Breast epithelium (tissue), 4 donors: Measurements from ENCODE around the gene UNK. TPM values are rescaled to one million over a fixed set of nuclear protein-coding genes. Genes with fewer than 3 reads are reported as not detected.

Experiments used
- DNase-seq, 2 donors: peaks; one replicate each; pipeline ENCODE4 v3.0.0-alpha.2; 2019; ENCODE audit warnings: low spot score in 2 of 2
- H3K27ac ChIP-seq, 2 donors: fragments of 200-600 bp; sonication (generic) in 1 of 2; one replicate each; pipeline ENCODE4 v1.5.1; 2016 to 2019; ENCODE audit warnings: mild to moderate bottlenecking in 1 of 2
- H3K27me3 ChIP-seq, 2 donors: fragments of 200-600 bp; sonication (generic) in 1 of 2; one replicate each; pipeline versions ENCODE4 v1.5.1 to v1.6.0; 2017 to 2019; ENCODE audit warnings: control low read depth in 1 of 2, mild to moderate bottlenecking in 1 of 2
- H3K36me3 ChIP-seq: fragments of 200-600 bp; one replicate; pipeline ENCODE4 v1.5.1; 2019
- H3K4me1 ChIP-seq, 2 donors: fragments of 200-600 bp; sonication (generic); one replicate each; pipeline ENCODE4 v1.5.1; 2016 to 2019; ENCODE audit warnings: control low read depth in 1 of 2
- H3K4me3 ChIP-seq, 3 donors: fragments of 200-600 bp; sonication (generic); 1 replicate in 2 of 3; 2 replicates in 1 of 3; pipeline ENCODE4 v1.5.1; 2016 to 2019; ENCODE audit warnings: mild to moderate bottlenecking in 3 of 3, moderate library complexity in 2 of 3
- H3K9me3 ChIP-seq, 2 donors: fragments of 200-600 bp; sonication (generic) in 1 of 2; one replicate each; pipeline ENCODE4 v1.5.1; 2016 to 2019; ENCODE audit warnings: control low read depth in 1 of 2
- POLR2A ChIP-seq: fragments of 450-650 bp; IDR thresholded peaks from one replicate; pipeline ENCODE4 v1.6.1; 2016; ENCODE audit warnings: antibody characterized with exemption, mild to moderate bottlenecking, moderate library complexity
- POLR2AphosphoS5 ChIP-seq, 3 donors: sonication (generic); formaldehyde crosslinking; IDR thresholded peaks; one replicate each; pipeline ENCODE4 v1.6.1; 2017; ENCODE audit warnings: antibody characterized with exemption in 3 of 3
- intact Hi-C: fragments of 100-400 bp; cut with DNase I; formaldehyde crosslinking; loops from one replicate; pipeline ENCODE4 v1.15.1; 2023; ENCODE audit warnings: low total_unique reads
- total RNA-seq, 3 donors: library from RNA; depleted of rRNA; stranded (reverse); fragments of >200 nt; gene quantifications; one replicate each; pipeline ENCODE4 v1.1.0, GENCODE V29; 2016
- TF ChIP-seq, protein P1 (sequence below), 3 donors: fragments of 450-650 bp; IDR thresholded peaks; one replicate each; pipeline ENCODE4 v1.5.1; 2016 to 2017; ENCODE audit warnings: antibody characterized with exemption in 3 of 3, mild to moderate bottlenecking in 3 of 3, moderate library complexity in 3 of 3

UNK gene
- total RNA-seq, 3 donors from 2014 or later: 18.7 to 43.3 (median 28.5) TPM

DNA sequence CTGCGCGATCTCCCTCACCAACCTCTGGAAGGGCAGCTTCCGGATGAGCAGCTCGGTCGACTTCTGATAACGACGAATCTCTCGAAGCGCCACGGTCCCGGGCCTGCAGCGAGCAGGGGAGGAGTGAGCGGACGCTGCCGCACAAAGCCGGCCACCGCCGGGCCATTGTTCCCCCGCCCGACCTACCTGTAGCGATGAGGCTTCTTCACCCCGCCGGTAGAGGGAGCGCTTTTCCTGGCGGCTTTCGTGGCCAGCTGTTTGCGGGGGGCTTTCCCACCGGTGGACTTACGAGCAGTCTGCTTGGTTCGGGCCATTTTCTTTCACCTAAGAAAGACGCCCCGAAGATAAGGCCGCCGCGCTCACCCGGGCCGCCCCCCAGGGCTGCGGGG lies 5.8 kb upstream of the UNK start:
- H3K9me3 ChIP-seq: no peaks in the 10 kb centered on the region
- peak overlapping the region; percentile 74 to 96 (median 91) for H3K4me3 ChIP-seq
- TF ChIP-seq POLR2A (peak; percentile 9), POLR2AphosphoS5 (IDR thresholded peaks at IDR 0.05) (no peak)
- TF ChIP-seq, protein P1, sequence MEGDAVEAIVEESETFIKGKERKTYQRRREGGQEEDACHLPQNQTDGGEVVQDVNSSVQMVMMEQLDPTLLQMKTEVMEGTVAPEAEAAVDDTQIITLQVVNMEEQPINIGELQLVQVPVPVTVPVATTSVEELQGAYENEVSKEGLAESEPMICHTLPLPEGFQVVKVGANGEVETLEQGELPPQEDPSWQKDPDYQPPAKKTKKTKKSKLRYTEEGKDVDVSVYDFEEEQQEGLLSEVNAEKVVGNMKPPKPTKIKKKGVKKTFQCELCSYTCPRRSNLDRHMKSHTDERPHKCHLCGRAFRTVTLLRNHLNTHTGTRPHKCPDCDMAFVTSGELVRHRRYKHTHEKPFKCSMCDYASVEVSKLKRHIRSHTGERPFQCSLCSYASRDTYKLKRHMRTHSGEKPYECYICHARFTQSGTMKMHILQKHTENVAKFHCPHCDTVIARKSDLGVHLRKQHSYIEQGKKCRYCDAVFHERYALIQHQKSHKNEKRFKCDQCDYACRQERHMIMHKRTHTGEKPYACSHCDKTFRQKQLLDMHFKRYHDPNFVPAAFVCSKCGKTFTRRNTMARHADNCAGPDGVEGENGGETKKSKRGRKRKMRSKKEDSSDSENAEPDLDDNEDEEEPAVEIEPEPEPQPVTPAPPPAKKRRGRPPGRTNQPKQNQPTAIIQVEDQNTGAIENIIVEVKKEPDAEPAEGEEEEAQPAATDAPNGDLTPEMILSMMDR (IDR thresholded peaks at IDR 0.05): peak; percentile 23 to 71 (median 47)
- H3K27ac ChIP-seq: peak overlapping the region; percentile 94 to 98
- H3K27me3 ChIP-seq: no peaks in the 10 kb centered on the region
- intact Hi-C loops: no loop called here
- DNase-seq: peak in 1 of 2 donors; percentile 42
- H3K4me1 ChIP-seq: peaks cover 0 to 27% of the 10 kb centered on the region in 2 donors
- H3K36me3 ChIP-seq: no peaks in the 10 kb centered on the region

DNA sequence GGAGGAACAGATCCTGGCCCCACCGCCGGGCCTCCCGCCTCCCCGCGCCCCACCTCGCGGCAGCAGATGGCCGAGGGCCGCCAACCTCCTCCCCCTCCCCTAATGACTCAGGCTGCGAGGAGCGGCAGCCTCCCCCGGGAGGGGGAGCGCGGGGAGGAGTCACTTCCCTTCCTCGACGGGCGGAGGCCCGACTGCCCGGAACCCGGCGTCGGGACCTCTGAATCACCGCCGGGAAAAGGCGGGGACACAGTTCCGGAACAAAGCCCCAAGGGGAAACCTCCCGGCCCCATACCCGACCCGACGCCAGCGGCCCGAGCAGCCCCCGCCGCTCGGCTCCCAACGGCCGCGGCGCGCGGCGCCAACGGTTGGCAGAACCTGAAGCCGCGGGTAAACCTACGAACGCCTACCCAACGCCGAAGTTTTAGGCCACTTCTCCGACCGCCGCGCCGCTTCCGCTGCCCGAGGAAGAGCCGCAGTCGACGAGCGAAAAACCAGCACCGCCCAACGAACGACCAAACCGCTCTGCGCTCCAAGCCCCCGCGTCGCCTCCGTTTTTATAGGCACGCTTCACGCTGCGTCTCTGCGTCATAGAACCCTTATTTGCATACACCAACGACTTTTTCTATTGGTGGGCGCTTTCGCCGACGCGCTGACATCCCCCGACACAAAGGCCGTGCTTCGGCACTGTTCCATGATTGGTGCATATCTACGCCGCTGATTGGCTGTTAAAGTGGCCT lies 5.2 kb upstream of the UNK start:
- Histone ChIP-seq H3K4me3 (peak overlapping the region; percentile 74 to 96 (median 91)), H3K4me1 (peaks cover 0 to 30% of the 10 kb centered on the region in 2 donors), H3K27ac (peak overlapping the region; percentile 94 to 98), H3K36me3 (no peaks in the 10 kb centered on the region), H3K27me3 (no peaks in the 10 kb centered on the region), H3K9me3 (no peaks in the 10 kb centered on the region)
- DNase-seq: peak; percentile 96 to 99
- TF ChIP-seq, protein P1 (IDR thresholded peaks at IDR 0.05): peak in 1 of 3 donors; percentile 35
- TF ChIP-seq POLR2A (peak; percentile 100), POLR2AphosphoS5 (IDR thresholded peaks at IDR 0.05) (peak; percentile 100)
- intact Hi-C loops: no loop called here

DNA sequence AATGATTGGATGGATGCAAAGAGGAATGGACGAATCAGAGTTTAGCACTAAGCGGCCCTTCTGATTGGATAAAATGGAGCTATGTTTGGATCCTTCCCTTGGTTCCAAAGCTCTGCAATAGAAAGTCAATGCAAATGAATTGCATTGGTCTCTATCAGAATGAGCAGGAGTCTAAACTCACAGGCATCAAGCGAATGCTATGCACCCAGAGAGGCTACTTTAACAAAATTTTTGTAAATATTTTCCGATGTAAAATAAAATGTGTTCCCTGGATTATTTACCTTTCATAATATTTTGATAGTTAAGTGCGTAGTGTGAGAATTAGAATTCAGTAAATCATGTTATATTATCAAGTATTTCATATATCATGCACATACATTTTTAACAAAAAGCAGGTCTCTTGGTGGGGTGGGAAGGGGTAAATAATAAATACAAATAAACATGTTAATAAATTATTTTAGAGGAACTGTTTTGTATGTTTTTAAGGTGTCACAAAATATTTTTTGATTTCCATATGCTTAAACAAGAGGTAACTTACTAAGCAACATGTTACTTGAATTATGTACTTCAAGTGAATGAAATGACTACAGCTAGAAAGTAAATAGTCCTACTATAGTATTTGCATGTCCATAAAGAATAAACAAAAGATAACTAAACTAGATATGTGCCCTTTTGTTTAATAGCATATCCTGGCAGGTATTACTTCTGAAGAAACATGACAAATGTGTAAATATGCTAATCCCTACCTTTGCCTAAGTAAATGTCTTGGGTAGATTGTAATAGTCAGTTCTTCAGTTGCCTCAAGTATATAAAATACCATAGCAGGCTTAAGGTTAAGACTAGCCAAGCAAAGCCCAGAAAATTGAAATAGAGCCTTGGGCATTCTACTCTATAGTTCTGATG lies 4.4 kb upstream of the UNK start:
- TF ChIP-seq, protein P1 (IDR thresholded peaks at IDR 0.05): no peak
- TF ChIP-seq POLR2A (no peak), POLR2AphosphoS5 (IDR thresholded peaks at IDR 0.05) (no peak)
- DNase-seq: no peak
- H3K36me3 ChIP-seq: no peaks in the 10 kb centered on the region
- peaks cover 0 to 30% of the 10 kb centered on the region in 2 donors for H3K4me1 ChIP-seq
- intact Hi-C loops: loop anchor here (10.0 kb wide), 1 partner anchor 65 kb away; the partner anchor contains the start of gene UNC13D
- peak overlapping the region in 2 of 3 donors; percentile 7 to 74 for H3K4me3 ChIP-seq
- H3K27ac ChIP-seq: peak overlapping the region; percentile 53 to 94
- H3K27me3 ChIP-seq: no peaks in the 10 kb centered on the region
- no peaks in the 10 kb centered on the region for H3K9me3 ChIP-seq

DNA sequence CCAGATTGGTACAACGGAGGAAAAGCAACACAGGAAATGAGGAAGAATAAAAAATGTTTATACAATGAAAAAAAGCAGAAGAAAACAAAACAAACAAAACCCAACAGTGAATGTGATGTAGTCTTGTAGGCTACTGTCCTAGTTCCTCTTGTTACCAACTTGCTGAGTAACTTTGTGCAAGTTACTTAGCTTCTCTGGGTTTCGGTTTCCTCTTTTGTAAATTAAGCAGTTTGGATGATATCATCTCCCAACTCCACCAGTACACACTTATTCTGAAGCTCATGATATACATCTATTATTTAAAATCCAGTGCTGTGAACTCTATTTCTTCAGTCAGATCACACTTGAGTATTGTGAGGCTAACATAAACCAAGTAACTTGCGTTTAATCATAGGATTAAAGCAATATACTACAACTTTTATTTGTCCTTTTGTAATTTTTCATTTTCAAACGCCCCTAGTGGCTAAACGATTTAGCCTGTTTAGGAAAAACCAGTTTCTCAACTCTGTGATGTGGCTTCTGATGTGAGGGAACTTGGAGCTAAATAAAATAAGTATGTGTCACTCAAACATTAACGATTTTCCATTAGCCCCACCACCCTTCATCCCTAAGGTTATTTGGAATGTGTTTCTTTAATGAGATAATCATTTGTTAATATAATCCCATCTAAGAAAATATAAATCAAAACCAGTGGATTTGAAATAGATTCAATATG lies 1.4 kb upstream of the UNK start:
- intact Hi-C loops: loop anchor here (10.0 kb wide), 1 partner anchor 62 kb away; the partner anchor contains the start of gene UNC13D
- H3K27ac ChIP-seq: peak overlapping the region; percentile 99 to 100
- peak overlapping the region; percentile 1 to 77 (median 1) for H3K4me3 ChIP-seq
- TF ChIP-seq POLR2AphosphoS5 (IDR thresholded peaks at IDR 0.05) (peak in 2 of 3 donors; percentile 11 to 61), POLR2A (no peak)
- TF ChIP-seq, protein P1 (IDR thresholded peaks at IDR 0.05): peak; percentile 92 to 95 (median 93)
- H3K27me3 ChIP-seq: no peaks in the 10 kb centered on the region
- peaks cover 3 to 13% of the 10 kb centered on the region in 2 donors for H3K4me1 ChIP-seq
- no peak for DNase-seq
- no peaks in the 10 kb centered on the region for H3K36me3 ChIP-seq
- H3K9me3 ChIP-seq: no peaks in the 10 kb centered on the region
